GM12891 (cell line): Measurements from ENCODE around the gene AHRR.

Experiments used
- PAX5 ChIP-seq: IDR thresholded peaks from 2 replicates; pipeline ENCODE4 v1.6.1; 2011; ENCODE audit warnings: low read length, moderate library complexity, mild to moderate bottlenecking; ENCODE audit not compliant: insufficient read depth, severe bottlenecking
- POLR2A ChIP-seq: IDR thresholded peaks from 2 replicates; pipeline ENCODE4 v1.6.1; 2011; ENCODE audit warnings: low read depth, low read length, control low read depth
- POLR2AphosphoS5 ChIP-seq: IDR thresholded peaks from 2 replicates; pipeline ENCODE4 v1.6.1; 2011; ENCODE audit warnings: low read depth, low read length, control low read depth
- TAF1 ChIP-seq: IDR thresholded peaks from 2 replicates; pipeline ENCODE4 v1.6.1; 2011; ENCODE audit warnings: low read depth, low read length, control low read depth

DNA sequence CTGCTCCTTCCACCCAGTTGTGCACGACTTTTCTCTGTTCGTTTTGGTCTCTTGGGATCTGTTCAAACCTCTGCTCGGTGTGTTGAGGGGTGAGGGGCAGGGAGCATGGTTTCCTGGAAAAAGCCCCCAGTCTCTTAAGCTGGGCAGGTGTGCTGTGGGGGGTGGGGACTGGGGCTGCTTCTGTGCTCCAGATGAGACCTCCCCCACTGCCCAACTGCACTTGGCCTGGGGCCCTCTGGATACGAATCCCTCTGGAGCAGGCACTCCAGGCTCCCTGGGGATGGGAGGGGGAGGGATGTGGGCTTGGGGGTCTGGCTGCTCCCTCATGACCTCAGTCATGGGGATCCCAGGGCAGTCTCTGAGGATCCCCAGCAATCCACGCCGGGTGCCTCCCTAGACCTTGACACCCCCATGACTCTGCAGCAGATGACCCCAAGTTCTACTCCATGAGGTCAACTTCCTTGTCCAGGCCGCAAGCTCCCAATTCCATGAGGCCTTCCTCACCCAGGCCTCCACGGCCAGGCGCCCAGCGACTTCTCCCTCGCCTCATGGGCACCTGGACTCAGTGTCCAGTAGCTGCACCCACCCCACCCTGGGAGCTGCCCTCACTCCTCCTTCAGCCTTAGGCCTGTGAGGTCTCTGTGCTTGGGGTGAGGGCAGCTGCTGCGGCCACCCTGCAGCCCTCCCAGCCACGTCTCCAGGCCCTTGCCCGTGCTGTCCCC is 5.9 kb upstream of the AHRR start:
- TF ChIP-seq POLR2AphosphoS5 (no peak), POLR2A (no peak), TAF1 (no peak), PAX5 (no peak)
